Peyer's patch (tissue), 4 donors: Measurements from ENCODE around the gene SPATA31C2.

Source experiments
- CTCF ChIP-seq, 6 experiments: fragments of 450-650 bp in 4 of 6; fragments of 200-600 bp in 2 of 6; sonication (generic) in 1 of 6; IDR thresholded peaks; one replicate each; pipeline ENCODE4 v1.5.1; 2017 to 2019; ENCODE audit warnings: antibody characterized with exemption in 6 of 6, mild to moderate bottlenecking in 3 of 6, moderate library complexity in 1 of 6
- POLR2A ChIP-seq, 2 donors: fragments of 450-650 bp; IDR thresholded peaks; one replicate each; pipeline ENCODE4 v1.5.1; 2017; ENCODE audit warnings: antibody characterized with exemption in 2 of 2, mild to moderate bottlenecking in 2 of 2, moderate library complexity in 2 of 2

- no peak for TF ChIP-seq CTCF (IDR thresholded peaks at IDR 0.05)
- no peak for TF ChIP-seq POLR2A (IDR thresholded peaks at IDR 0.05)
Measured at GRCh38 chr9:88178641-88179040, 40.4 kb upstream of the SPATA31C2 start.
